NCI-H128 (cell line): ENCODE results near the gene GMEB2.
"Not testable (repeated sequence)": the region's sequence is repeated elsewhere in the genome, so short reads cannot be mapped to it uniquely, and the experiment has no call there.

Experiments
- DNase-seq: peaks from one replicate; lab custom pipeline; 2025; ENCODE audit not compliant: unreplicated experiment; lab: John Stamatoyannopoulos, UW

GMEB2 gene

DNA sequence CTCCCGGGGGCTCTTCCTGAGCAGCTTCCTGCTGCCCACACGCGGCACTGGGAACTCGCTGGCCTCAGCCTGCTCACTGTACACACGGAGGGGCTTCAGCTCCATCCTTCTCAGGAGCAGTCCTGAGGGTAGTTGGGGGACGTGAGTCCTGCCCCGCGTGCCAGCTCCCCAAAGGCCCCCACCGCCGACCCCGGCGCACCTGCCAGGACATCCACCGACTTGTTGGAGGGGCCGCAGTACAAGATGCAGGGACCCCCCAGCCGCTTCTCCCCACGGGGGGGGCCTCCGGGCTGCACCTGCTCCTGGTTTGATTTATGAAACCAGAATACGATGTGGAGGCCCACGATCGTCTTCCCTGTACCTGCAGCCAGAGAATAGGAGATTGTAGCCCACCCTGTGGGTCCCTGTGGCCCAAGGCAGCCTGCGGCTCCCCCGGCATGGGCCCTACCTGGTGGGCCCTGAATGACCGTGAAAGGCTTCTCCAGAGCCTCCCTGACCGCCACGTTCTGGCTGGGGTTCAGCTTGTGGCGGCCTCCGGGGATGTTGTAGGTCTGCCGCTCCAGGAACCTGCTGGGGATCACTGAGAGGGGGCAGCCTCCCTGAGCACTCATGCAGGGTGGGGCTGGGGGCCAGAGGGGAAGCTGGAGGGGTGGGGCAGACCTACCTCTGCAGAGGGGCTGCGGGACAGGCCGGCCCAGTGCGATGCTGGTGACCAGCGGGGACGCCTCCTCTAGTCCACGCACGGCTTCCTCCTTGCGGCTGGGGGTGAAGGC lies 65.1 kb downstream of the GMEB2 start:
- no peak for DNase-seq

DNA sequence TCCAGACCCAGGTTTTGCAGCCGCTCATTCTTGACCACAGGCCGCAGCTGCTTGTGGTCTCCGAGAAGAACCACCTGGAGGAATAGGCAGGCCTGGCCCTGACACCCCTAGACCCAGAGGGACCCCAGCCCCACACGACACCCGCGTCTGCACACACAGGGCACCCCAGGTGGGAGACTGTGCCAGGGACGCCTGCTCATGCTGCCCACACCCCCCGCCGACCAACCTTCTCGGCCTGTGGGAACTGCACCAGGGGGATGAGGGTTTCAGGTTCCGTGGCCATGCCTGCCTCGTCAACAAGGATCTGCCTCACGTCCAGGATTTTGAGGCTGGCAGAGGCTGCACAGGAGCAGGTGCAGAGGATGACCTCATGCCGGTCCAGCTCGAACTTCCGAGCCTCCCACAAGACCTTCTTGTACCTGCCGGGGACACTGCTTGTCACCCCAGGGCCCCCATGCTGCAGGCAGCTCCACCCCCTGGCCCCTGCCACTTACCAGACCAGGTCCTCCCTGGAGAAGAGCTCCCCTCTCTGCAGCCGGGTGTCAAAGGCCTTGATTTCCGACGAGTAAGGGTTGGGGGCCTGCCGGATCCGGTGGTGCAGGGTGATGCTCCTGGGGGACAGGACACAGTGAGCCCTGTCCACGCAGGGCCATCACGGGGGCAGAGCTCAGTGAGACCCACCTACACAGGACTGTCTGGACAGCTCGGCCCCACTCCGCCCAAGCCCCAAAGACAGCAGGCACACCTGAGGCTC lies 65.9 kb downstream of the GMEB2 start:
- DNase-seq = no peak

DNA sequence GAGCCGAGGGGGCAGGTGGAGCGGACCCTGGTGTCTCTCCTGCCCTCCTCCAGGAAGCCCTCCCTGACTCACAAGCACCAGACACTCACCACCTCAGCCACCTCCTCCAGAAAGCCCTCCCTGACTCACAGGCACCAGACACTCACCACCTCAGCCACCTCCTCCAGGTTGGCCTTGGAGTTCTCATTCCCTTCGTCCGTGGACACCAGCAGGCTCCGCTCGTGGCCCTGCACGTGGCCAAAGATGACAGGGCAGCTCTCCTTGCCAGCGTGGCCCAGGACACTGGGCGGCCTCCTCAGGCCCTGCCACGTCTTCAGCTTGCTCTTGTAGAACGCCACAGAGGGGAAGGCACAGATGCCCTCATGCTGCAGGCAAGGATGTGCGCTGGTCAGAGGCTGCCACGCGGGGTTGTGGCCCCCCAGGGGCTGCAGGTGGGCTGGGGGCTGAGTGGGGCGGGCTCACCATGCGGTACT lies 66.5 kb downstream of the GMEB2 start:
- no peak for DNase-seq

DNA sequence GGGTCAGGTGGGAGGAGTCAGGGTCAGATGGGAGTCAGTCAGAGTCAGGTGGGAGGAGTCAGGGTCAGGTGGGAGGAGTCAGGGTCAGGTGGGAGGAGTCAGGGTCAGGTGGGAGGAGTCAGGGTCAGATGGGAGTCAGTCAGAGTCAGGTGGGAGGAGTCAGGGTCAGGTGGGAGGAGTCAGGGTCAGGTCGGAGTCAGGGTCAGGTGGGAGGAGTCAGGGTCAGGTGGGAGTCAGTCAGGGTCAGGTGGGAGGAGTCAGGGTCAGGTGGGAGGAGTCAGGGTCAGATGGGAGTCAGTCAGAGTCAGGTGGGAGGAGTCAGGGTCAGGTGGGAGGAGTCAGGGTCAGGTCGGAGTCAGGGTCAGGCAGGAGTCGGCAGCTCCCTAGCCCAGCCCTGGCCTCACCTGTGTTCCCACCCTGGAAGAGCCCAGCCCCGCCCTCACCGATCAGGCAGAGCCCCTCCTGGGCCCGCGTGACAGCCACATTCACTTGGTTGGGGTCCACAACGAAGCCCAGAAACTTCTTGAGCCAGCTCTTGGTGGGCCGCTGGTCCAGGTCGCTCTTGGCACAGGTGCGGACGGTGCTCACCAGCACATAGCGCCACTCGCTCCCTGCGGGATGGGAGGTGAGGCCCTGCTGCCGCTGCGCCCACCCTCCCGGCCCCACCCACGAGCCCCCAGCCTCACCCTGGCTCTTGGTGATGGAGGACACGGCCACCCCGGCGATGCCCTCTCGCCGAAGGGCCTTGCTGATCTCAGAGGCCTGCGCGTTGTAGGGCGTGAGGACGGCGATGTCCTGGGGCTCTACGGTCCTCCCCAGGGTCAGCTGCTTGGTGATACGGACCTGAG lies 67.2 kb downstream of the GMEB2 start:
- DNase-seq = not testable (repeated sequence)

DNA sequence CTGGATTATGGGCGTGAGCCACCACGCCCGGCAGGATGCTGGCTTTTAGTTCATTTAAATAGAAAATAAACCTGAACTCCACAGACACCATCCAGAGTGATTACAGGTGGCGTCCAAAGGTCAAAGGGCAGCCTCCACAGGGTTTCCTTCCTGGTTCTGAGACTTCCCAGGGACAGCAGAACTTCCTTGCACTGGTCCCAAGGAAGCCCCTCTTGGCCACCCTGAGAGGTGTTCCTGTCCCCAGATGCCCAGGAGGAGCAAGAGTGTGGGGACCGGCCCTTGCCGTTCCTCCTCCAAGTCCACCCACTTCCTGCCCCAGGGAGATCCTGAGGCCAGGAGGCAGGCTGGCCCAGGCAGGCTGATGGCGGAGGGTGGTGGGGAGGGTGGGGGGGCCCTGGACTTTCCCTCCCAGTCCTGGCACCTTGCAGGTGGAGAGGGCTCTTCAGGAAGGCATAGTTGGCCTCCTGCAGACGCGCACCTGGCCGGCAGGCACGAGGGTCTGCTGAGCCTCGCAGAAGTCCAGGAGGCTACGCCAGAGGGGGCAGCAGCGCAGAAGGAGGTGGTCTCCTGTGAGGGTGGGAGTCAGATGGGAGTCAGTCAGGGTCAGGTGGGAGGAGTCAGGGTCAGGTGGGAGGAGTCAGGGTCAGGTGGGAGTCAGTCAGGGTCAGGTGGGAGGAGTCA lies 68.0 kb downstream of the GMEB2 start:
- DNase-seq = no peak

DNA sequence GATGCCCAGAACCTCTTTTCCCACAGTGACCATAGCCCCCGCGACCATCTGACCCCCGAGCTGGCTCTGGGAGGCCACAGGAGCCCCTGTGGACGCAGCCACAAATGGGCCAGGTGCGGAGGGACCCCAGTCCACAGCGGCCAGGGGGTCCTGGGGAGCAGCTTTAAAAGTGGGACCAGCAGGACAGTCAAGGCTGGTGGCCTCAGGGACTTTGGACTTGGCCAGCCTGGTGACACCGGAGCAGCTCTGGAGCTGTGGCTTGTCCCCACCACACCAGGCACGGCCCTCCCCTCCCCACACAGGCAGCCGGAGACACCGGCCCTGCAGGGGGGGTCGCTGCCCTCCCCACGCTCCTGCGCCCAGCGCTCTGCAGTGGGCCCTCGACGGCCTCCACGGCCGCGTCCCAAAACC lies 69.4 kb downstream of the GMEB2 start:
- DNase-seq = no peak

DNA sequence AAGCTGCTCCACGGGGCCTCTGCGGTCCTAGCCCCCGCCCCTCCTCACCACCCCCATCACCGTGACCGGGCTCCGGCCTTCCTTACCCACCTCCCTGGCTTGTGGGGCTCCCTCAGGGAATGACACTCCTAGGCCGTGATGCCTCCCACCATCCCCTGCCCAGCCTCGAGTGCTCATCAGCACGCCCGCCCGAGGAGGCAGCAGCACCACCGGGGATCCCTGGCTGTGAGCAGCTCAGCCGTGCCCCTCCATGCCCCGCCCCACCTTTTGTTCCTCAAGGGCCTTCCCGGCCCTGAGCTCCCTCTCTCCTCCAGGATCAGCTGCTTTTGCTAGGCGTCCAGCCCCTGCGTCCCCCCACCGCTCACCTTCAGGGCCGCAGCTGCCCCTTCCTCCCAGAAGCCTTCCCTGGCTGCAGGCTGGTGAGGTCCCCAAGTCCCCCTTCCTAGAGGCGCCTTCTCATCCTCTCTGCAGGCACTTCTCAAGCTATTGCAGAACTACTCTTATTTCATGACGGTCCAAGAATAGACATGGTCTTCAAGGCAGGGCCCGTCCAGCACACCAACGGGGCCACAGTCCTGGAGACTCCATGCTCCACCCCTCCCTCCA lies 69.9 kb downstream of the GMEB2 start:
- no peak for DNase-seq

DNA sequence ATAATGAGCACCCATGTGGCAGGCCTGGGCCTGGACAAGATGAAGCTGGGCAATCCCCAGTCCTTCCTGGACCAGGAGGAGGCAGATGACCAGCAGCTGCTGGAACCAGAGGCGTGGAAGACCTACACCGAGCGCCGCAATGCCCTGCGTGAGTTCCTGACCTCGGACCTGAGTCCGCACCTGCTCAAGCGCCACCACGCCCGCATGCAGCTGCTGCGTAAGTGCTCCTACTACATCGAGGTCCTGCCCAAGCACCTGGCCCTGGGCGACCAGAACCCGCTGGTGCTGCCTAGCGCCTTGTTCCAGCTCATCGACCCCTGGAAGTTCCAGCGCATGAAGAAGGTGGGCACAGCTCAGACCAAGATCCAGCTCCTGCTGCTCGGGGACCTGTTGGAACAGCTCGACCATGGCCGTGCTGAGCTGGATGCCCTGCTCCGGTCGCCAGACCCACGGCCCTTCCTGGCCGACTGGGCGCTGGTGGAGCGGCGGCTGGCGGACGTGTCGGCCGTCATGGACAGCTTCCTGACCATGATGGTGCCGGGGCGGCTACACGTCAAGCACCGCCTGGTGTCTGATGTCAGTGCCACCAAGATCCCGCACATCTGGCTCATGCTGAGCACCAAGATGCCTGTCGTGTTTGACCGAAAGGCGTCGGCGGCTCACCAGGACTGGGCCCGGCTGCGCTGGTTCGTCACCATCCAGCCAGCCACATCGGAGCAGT lies 71.1 kb downstream of the GMEB2 start:
- DNase-seq = no peak

DNA sequence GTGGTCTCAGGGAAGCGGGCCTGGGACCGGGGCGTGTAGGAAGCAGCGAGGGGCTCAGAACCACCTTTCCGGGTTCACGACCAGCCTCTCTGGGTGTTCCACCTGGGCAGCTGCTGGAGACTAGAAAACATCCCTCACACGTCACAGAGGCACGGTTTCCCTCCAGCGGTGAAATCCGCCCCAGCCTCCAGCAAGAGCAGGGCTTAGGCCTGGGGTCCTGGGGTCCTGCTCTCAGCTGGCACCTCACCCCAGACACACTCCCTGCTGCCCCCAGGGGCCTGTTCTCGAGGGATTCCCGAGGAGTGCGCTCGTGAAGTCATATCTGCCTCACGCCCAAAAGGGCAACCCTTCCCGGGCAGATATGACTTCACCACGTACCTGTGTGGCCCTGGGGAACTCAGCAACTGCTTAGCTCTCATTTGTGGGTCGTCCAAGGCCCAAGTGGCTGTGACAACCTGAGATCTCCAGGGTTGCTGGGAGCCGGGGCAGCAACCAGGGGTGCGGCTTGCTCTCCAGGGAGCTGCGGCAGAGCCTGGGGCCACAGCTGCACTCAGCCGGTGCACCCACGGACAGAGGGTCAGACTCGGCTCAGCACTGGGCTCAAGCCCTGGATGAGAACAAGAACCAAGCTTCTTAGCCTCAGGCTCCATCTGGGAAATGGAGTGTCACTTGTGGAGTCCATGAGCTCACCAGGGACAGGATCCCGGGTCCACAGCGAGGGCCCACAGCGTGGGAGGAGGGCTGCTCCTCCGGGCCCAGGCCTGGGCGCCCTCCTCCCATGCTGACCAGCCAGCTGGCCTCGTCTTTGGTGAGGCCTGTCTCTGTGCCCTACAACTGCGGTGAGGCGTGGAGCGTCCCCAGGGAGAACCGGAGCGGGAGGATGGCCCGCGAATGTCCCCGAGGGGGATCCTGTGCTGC lies 72.3 kb downstream of the GMEB2 start:
- DNase-seq = no peak

DNA sequence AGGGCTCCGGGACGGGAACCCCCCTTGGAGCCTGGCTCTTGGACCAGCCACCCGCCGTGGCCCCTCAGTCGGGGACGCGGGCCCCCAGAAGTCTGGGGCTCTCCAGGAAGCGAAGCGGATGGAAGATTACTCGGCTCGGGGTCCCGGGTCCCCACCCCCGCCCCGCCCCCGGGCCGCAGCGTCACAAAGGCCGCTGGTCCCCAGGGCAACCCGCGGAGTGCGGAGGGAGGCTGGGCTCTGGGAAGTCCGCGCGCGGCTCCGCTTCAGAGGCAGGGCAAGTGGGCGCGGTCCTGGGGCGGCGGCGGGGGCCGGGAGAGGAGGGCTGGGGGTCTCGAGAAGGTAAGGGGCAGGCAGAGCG lies 73.0 kb downstream of the GMEB2 start, which contains the start of gene FNDC11:
Gene FNDC11 (plus strand): TSS at position 227 of the 358 bp plus-strand sequence. CDS start 1,505 bp downstream, outside the sequence.
- no peak for DNase-seq

DNA sequence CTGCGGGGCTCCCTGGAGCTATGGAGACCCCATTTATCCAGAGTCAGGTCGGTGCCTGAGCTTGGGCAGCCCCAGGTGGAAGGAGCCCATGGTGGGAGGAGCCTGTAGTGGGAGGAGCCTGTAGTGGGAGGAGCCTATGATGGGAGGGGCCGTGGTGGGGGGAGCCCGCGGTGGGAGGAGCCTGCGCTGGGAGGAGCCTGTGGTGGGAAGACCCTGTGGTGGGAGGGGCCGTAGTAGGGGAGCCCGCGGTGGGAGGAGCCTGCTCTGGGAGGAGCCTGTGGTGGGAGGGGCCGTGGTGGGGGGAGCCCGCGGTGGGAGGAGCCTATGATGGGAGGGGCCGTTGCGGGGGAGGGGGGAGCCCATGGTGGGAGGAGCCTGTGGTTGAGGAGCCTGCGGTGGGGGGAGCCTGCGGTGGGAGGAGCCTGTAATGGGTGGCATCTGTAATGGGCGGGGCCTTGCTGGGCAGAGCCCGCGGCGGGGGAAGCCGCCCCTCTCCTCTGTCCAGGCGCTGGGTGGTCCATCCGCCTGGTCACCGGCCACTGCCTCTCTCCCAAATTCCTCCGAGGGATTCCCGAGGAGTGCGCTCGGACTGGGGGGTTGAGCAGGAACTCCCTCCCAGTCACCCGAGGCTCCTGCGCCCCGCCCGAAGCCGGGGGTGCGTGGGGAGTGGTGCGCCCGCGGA lies 73.5 kb downstream of the GMEB2 start:
- no peak for DNase-seq

DNA sequence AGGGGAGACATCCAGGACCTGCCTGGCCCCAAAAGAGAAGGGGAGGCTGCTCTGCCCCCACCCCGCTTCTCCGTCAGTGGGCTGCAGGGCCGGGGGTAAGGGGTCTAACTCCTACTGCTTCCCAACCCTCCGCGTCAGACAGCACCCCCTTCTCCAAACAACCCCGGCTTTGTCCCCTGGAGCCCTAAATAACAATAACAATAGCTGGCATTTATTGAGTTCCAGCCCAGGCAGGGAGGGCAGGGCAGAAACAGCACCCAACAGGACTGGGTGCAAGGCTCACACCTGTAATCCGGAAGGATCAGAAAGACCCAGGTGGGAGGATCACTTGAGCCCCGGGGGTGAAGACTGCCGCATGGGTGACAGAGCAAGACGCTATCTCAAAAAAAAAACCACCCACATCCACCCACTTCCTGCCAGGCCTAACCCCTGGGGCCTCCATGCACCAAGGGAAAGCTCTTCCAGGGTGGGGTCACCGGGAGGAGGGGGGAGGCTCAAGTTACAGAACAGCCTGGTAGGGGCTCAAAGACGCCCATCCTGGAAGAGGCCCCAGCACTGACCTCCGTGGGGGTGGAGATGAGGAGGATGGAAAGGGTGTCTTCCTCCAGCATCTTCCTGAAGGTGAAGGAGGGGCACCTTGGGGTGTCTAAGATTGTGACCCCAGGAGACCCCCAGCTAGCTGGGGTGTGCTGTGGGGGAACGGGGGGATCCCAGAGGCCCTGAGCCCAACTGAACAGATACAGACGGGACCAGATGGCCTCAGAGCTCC lies 74.2 kb downstream of the GMEB2 start:
- no peak for DNase-seq

DNA sequence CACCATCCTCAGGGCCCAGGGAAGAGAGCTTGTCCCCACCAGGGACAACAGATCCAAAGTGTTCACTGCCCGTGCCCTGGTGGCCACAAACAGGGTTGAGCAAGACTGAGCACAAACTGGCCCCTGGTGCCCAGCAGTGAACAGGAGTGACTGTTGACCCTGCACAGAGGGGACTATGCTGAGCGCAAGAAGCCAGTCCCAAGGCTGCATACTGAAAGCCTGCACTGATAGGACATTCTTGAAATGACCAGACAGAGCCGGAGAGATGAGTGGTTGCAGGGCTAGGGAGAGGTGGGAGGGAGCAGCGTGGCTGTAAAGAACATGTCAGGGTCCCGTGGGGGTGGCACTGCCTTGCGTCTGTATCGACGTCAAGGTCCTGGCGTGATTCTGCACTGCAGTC lies 75.8 kb downstream of the GMEB2 start:
- no peak for DNase-seq

DNA sequence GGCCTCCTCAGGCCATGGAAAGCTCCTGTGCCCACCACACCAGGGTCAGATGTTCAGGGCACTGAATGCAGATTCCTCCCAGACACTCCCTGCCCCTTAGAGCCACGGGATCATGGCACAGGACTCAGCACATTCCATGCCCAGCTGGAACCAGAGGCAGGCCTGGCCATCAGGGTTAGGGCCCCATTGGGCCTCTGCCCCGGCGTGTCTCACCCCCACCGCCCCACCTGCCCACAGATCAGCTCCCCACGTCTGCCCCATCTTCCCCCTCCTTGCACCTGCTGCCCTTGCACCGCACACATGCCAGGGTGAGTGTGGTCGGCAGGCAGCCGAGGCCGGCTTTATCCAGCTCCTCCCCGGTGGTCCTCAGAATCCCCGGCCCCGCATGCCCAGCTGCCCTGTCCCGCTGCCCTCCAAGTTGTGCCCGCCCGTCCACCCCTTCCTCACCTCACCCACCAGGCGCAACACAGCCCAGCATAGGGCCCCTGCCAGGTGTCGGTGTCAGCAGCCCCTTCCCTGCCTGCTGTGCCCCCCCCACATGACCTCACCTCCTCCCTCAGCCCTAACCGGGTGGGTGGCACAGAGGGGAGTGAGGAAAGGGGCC lies 77.1 kb downstream of the GMEB2 start:
- no peak for DNase-seq

DNA sequence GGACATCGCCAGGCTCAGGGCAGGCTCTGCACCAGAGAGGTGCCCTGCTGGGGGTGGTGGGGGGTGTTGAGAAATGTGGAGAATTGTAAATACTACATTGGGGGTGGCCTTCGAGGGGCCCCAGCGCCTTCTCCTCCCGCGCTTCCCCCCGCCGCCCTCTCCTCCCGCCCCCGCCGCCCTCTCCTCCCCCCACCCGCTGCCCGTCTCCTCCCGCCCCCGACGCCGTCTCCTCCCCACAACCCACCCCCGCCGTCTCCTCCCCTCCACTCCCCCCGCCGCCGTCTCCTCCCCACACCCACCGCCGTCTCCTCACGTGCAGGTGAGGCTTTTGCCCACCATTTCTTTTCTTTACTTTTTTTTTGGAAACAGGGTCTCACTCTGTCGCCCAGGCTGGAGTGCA lies 77.9 kb downstream of the GMEB2 start:
- no peak for DNase-seq

DNA sequence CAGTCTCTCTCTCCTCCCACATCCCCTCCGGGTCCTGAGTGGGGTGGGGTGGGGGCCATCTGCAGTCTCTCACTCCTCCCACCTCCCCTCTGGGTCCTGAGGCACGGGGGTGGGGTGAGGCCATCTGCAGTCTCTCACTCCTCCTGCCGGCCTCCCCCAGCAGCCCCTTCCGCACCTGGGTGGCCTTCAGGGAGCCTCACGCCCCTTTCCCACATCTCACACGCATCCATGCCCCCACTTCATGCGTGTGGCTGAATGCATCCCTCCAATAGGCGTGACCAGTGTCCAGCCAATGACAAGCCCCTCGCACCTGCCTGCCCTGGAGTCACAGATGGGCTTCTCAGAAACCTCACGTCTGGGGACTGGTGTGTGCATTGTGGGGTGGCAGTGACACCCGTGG lies 78.4 kb downstream of the GMEB2 start:
- DNase-seq = no peak
